ENCODE data around the gene TAF11L2. TPM values are rescaled to one million over a fixed set of nuclear protein-coding genes. Genes with fewer than 3 reads are reported as not detected.
"Not testable (repeated sequence)": the region's sequence is repeated elsewhere in the genome, so short reads cannot be mapped to it uniquely, and the experiment has no call there.

Gene TAF11L2
- total RNA-seq, 1 donor from 2014 or later = not detected

DNA sequence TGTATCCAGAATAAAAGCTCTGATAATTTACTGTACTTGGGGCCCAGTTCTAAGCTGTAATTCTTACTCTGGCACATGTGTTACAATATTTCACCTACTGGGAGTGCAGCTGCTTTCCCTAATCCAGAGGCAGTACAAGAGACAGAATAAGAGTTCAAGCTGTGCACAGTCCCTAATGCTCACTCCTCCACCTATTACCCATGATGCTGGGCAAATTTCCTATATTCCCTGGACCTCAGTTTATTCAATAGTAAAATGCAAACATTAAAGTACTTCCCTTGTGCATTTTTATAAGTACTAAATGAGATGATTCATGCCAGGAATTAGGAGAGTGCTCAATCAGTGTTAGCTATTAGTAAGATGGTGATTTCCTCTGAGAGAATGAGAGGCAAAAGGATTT is 28.0 kb upstream of the TAF11L2 start:
- no peak overlapping the region for H3K27ac Mint-ChIP-seq
- H3K4me3 Mint-ChIP-seq = no peak overlapping the region
- no peaks in the 10 kb centered on the region for H3K36me3 Mint-ChIP-seq (ENCODE audit: low read depth)
- TF ChIP-seq, protein P1, sequence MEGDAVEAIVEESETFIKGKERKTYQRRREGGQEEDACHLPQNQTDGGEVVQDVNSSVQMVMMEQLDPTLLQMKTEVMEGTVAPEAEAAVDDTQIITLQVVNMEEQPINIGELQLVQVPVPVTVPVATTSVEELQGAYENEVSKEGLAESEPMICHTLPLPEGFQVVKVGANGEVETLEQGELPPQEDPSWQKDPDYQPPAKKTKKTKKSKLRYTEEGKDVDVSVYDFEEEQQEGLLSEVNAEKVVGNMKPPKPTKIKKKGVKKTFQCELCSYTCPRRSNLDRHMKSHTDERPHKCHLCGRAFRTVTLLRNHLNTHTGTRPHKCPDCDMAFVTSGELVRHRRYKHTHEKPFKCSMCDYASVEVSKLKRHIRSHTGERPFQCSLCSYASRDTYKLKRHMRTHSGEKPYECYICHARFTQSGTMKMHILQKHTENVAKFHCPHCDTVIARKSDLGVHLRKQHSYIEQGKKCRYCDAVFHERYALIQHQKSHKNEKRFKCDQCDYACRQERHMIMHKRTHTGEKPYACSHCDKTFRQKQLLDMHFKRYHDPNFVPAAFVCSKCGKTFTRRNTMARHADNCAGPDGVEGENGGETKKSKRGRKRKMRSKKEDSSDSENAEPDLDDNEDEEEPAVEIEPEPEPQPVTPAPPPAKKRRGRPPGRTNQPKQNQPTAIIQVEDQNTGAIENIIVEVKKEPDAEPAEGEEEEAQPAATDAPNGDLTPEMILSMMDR (IDR thresholded peaks at IDR 0.05) = no peak
- peaks cover 15% of the 10 kb centered on the region for H3K4me1 Mint-ChIP-seq
- no peaks in the 10 kb centered on the region for H3K9me3 Mint-ChIP-seq
- CTCF ChIA-PET = no interaction called here
- POLR2A ChIA-PET = no interaction called here
- intact Hi-C loops (cut with micrococcal nuclease) = no loop called here
- no peaks in the 10 kb centered on the region for H3K27me3 Mint-ChIP-seq
- ATAC-seq (ENCODE audit: low read depth) (no peak), DNase-seq (no peak)

DNA sequence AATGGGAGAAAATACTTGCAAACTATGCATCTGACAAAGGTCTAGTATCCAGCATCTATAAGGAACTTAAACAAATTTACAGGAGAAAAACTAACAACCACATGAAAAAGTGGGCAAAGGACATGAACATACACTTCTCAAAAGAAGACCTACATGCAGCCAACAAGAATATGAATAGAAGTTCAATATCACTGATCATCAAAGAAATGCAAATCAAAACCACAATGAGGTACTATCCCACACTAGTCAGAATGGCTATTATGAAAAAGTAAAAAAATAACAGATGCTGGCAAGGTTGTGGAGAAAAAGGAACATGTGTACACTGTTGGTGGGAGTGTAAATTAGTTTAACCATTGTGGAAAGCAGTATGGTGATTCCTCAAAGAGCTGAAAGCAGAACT is 23.0 kb upstream of the TAF11L2 start:
- CTCF ChIA-PET, H3K9me3 Mint-ChIP-seq: not testable (repeated sequence)
- ATAC-seq (ENCODE audit: low read depth) = peak; percentile 49

DNA sequence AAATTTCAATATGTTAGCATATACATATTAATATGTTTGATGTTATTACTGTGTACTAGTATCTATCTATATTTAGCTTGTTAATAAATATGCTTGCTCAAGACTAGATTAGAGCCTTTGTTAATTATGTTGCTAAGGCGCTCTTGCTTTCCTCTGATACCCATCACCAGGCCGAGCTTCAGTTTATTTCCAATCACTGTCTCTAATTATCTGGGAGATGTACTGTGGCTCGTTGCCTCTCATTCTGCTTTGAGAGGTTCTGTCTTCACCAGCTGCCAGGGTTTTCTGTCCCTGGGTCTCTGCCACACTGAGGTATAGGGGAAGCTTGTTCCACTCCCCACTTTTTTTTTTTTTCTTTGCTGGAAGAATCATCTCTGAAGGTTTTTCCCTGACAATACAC is 21.0 kb upstream of the TAF11L2 start:
- ATAC-seq (ENCODE audit: low read depth) (no peak), DNase-seq (no peak)
- Mint-ChIP-seq H3K36me3 (ENCODE audit: low read depth) (no peaks in the 10 kb centered on the region), H3K4me1 (peaks cover 38% of the 10 kb centered on the region), H3K27ac (no peak overlapping the region), H3K9me3 (no peaks in the 10 kb centered on the region), H3K4me3 (no peak overlapping the region), H3K27me3 (no peaks in the 10 kb centered on the region)
- ChIA-PET POLR2A (interaction anchor here (0.8 kb wide), 1 partner anchor 259 kb away, joined by 4 read pairs; the partner anchor contains the start of gene BASP1), CTCF (interaction anchor here (0.7 kb wide), 1 partner anchor 92 kb away, joined by 3 read pairs; no protein-coding TSS in a partner anchor)
- TF ChIP-seq, protein P1 (IDR thresholded peaks at IDR 0.05) = no peak
- intact Hi-C loops (cut with micrococcal nuclease) = no loop called here

More for the DNA sequence above, 23.0 kb upstream of the TAF11L2 start:
- H3K4me1 Mint-ChIP-seq = peaks cover 38% of the 10 kb centered on the region
- intact Hi-C loops (cut with micrococcal nuclease); DNase-seq; H3K27me3 Mint-ChIP-seq; H3K36me3 Mint-ChIP-seq (ENCODE audit: low read depth); H3K27ac Mint-ChIP-seq; H3K4me3 Mint-ChIP-seq: not testable (repeated sequence)
- POLR2A ChIA-PET = interaction anchor here (0.7 kb wide), 1 partner anchor 157 kb away, joined by 3 read pairs; no protein-coding TSS in a partner anchor

DNA sequence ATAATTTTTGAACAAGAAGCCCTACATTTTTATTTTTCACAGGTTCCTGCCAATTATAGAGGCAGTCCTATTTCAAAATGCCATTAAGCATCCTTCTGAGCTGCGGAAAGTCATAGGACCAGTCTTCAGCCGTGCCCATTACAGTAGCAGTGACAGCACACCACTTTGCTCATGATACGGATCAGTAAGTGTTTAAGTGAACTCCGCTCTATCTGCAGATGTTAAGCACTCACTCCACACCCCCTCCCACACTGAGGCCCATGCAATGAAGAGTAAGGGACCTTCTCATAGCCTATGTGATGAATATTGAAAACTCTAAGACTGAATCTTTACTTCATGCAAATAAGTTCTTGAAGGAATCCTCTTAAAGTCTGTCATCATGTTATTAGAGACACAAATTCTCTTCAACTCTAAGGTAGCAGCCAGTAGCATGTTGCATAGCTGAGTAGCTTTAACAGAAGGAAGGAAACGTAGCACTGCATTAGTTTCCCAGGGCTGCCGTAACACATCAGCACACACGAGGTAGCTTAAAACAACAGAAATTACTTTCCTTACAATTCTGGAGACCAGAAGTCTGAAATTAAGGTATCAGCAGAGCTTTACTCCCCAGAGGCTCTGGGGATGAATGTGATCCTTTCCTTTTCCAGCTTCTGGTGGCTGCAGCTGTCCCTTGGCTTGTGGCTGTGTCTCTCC is 20.3 kb upstream of the TAF11L2 start:
- Mint-ChIP-seq H3K27me3 (no peaks in the 10 kb centered on the region), H3K9me3 (no peaks in the 10 kb centered on the region), H3K4me1 (peaks cover 38% of the 10 kb centered on the region), H3K36me3 (ENCODE audit: low read depth) (no peaks in the 10 kb centered on the region), H3K4me3 (no peak overlapping the region), H3K27ac (no peak overlapping the region)
- ChIA-PET CTCF (interaction anchor here (1.4 kb wide), 1 partner anchor 261 kb away, joined by 3 read pairs; no protein-coding TSS in a partner anchor), POLR2A (interaction anchor here (0.6 to 0.8 kb wide), 2 partner anchors 260 kb away, joined by 3 to 4 read pairs; partner anchors contain the start of gene BASP1)
- intact Hi-C loops (cut with micrococcal nuclease) = no loop called here
- TF ChIP-seq, protein P1 (IDR thresholded peaks at IDR 0.05) = no peak
- DNase-seq (no peak), ATAC-seq (ENCODE audit: low read depth) (peak; percentile 37)

DNA sequence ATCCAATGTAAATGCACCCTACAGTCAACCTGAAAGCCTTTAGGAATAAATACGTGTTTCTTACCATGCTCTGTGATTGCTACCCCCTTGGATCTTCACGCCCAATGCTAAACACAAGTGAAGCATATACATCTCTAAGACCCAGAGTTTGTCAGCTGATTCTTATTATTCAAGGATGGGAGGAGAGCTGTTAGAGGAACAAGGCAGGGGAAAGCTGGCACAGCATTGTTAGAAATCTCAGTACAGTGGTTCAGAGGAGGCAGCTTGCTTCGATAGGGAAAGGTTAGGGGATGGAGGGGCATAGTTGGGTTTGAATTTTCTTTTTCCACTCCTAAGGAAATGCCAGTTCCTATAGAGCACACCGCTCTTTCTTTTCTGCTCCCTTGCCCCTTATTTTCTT is 16.7 kb upstream of the TAF11L2 start:
- ChIA-PET POLR2A (no interaction called here), CTCF (no interaction called here)
- Mint-ChIP-seq H3K36me3 (ENCODE audit: low read depth) (no peaks in the 10 kb centered on the region), H3K4me1 (peaks cover 13% of the 10 kb centered on the region), H3K27me3 (no peaks in the 10 kb centered on the region), H3K9me3 (no peaks in the 10 kb centered on the region), H3K4me3 (no peak overlapping the region), H3K27ac (no peak overlapping the region)
- DNase-seq (no peak), ATAC-seq (ENCODE audit: low read depth) (no peak)
- TF ChIP-seq, protein P1 (IDR thresholded peaks at IDR 0.05) = no peak
- intact Hi-C loops (cut with micrococcal nuclease) = no loop called here

Measured in activated B cell treated with CpG ODN at 0.5 μM for 24 hours (primary cell).